GM19239 (cell line): ENCODE measurements around the gene SKIL.
A peak's percentile ranks its signal among the peaks of the same experiment; 100 is the strongest.

Experiments used
- DNase-seq: peaks from one replicate; pipeline ENCODE4 v3.0.0; 2011; ENCODE audit warnings: low spot score; ENCODE audit not compliant: insufficient read length
- FAIRE-seq: peaks from 2 replicates; lab custom pipeline; 2011; peaks lifted over from hg19 to GRCh38; lab: Jason Lieb, UNC

The SKIL gene

GRCh38 chr3:170428095-170428494, 70.6 kb downstream of the SKIL start:
- no peak for DNase-seq
- no peak for FAIRE-seq

DNA sequence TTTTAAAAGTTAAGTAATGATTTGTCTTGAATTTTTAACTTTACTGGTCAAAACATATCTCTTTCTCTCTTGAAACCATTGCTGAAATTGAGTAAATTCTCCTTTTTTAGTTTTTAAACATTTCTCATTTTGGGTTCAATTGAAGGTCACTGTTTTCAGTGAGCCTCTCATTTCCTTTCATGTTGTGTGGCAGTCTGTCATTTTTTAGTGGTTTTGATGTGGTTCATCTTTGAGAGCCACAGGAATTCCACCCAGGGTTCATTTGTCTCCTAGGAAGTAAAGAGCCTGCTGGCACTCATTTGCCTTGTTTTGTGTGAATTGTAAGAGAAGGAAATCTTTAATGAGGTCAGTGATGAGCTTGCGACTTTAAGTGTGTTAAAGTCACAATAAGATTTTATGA, 71.5 kb downstream of the SKIL start:
- DNase-seq (no peak), FAIRE-seq (peak; percentile 33)

DNA sequence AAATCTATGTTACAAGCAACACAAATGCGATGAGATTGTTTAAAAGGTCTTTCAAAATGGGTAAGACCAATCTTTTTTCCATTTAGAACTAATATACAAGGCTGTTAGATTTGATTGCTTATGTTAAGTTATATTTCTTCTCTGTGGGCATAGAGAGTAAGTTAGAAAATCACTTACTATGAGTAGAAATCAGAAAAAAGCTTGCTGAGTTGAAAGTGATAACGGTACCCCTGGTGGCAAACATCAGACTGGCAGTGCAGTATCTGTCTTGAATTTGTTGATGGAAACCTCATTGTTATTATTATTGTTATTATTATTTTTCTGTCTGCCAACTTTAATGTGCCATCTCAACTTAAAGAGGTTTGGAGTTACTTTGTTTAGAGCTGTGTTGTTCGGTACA, 73.5 kb downstream of the SKIL start:
- no peak for DNase-seq
- no peak for FAIRE-seq

- no peak for FAIRE-seq
- no peak for DNase-seq
Measured at GRCh38 chr3:170432416-170432815, 74.9 kb downstream of the SKIL start.

DNA sequence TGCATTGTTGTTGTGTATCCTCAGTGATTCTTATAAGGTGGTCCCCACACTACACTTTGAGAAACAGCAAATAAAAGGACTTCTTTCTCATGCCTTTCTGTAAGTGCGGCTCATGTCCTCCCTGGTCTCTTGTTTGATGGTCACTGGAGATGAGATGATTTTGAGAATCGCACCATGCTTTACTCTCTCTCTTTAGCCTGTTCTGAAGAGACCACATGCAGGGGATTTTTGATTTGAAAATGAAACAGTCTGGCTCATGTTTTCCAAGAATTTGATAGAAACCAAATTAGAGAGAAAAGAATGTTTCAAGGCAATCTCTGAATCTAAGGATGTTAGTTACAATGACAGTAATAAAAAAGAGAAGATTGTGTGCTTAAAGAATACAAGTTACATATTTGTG, 79.2 kb downstream of the SKIL start:
- no peak for FAIRE-seq

DNA sequence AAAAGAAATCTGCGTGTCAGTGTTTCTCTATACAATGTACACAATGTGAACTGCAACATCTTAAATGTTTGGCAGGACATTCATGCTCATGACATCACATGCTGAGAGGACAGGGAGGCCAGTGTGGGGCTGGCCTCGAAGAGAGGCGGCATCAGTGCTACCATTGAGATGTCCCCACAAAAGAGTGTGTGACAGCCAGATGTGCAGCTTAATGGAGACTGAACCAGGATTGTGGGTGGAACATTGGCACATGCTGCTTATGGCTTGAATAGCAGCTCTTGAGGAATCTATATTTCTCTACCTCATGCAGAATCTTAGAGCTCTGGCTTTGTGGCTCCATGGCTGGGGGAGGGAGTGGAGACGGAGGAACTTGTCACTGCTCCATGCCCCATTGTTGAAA, 79.7 kb downstream of the SKIL start:
- no peak for FAIRE-seq
- no peak for DNase-seq

More for the DNA sequence above, 79.2 kb downstream of the SKIL start:
- DNase-seq = no peak

GRCh38 chr3:170437696-170438407, 80.3 kb downstream of the SKIL start:
- no peak for FAIRE-seq
- no peak for DNase-seq

DNA sequence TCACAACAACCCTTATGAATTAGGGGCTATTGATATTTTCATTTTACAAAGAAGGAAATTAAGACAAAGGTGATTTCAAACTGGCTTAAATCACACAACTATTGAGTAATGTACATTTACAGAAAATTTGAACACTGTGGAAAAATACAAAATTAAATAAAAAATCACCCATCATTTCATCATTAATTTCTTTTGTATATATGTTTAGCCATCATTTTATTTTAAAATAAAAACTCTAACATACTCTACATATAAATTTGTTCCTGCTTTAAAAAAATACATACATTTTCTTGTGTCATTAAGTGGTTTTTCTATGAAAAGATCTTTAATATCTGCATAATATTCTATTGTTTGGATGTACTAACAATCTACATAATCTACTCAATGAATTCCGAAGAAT, 81.3 kb downstream of the SKIL start:
- DNase-seq = no peak
- no peak for FAIRE-seq

- FAIRE-seq (no peak), DNase-seq (no peak)
Measured at GRCh38 chr3:170440344-170440743, 82.8 kb downstream of the SKIL start.

GRCh38 chr3:170441412-170441811, 83.9 kb downstream of the SKIL start:
- FAIRE-seq = no peak

DNA sequence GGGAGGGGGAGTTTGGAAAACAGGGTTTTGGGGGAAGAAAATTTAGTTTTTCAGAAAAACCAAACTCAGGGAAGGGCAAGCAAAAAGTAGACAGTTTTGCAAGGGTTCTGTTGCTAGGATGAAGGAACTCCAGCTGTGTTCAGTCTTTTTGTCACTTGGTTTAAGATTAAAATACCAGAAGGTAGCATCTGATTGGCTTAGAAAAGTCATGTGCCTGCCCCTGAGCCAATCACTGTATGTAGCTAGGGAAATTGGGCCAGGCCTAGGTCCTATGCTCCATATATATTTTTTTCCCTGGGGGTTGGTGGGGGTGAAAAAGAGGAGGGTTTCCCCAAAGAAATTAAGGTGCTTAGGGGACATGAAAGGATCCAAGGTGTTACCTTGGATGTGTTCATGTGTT, 85.4 kb downstream of the SKIL start:
- FAIRE-seq = no peak

More at GRCh38 chr3:170441412-170441811, 83.9 kb downstream of the SKIL start:
- DNase-seq = no peak

GRCh38 chr3:170443457-170443856, 85.9 kb downstream of the SKIL start:
- FAIRE-seq = no peak

More for the DNA sequence above, 85.4 kb downstream of the SKIL start:
- DNase-seq = no peak

More at GRCh38 chr3:170443457-170443856, 85.9 kb downstream of the SKIL start:
- DNase-seq = no peak
